Gastrocnemius medialis (tissue), 4 donors: Measurements from ENCODE around the gene MATN3.

Experiments used
- CTCF ChIP-seq, 5 experiments: fragments of 450-650 bp in 3 of 5; fragments of 200-600 bp in 2 of 5; sonication (generic) in 2 of 5; IDR thresholded peaks in 4 of 5; conservative IDR thresholded peaks in 1 of 5; 1 replicate in 4 of 5; 2 replicates in 1 of 5; pipeline ENCODE4 v1.5.1; 2016 to 2019; ENCODE audit warnings: antibody characterized with exemption in 5 of 5, mild to moderate bottlenecking in 3 of 5, moderate library complexity in 3 of 5
- POLR2A ChIP-seq, 2 donors: fragments of 450-650 bp; IDR thresholded peaks; one replicate each; pipeline ENCODE4 v1.6.1; 2017; ENCODE audit warnings: antibody characterized with exemption in 2 of 2, mild to moderate bottlenecking in 2 of 2, moderate library complexity in 2 of 2

DNA sequence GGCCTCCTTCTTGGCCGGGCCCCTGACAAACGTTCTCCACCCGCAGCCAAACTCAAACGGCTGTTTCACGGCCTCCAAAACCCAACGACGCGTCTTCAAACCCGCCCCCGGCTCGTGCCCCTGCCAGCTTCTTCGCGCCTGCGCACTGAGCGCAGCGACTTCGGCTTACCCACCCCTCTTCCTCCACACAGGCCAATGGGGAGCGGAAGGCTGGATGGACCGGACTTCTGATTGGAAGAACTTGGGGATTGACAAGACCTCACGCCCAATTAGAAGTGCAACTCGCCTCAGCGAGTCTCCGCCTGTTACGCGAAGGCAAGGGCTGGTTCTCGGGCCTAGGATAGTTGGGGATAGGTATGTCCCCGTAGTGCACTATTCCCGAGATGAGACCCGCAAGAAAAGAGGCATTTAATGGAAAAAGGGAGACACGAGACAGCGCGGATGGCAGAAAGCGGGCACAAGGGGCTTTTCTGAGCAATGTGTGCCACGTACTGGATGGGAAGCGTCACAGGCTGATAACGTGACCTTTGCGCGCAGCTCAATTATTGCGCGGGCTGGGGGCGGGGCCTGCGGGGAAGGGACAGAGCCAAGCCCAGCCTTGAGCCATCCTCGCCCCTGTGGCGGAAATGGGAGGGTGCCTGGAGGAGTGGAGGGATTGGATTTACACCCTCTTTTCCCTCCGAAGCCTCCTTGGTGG is 39.2 kb upstream of the MATN3 start, which contains the start of gene LAPTM4A:
- TF ChIP-seq CTCF (IDR thresholded peaks at IDR 0.05 in 4 of 5, conservative IDR thresholded peaks at IDR 0.05 in 1 of 5) (peak in 4 of 5 experiments; percentile 16 to 46 (median 39)), POLR2A (IDR thresholded peaks at IDR 0.05) (peak; percentile 90 to 93)
